Measurements from ENCODE around the gene SGTA.

- TF ChIP-seq CTCF (IDR thresholded peaks at IDR 0.05) = no peak
- TF ChIP-seq POLR2AphosphoS5 (IDR thresholded peaks at IDR 0.05; ENCODE audit: low read depth, low read length) = no peak
- no peak for TF ChIP-seq SIN3A (IDR thresholded peaks at IDR 0.05; ENCODE audit: borderline replicate concordance, insufficient read depth, low read depth, low read length)
These were observed 40.0 kb downstream of the SGTA start for GRCh38 chr19:2743099-2743498.
